ENCODE measurements around the gene HLA-DPB1. TPM values are rescaled to one million over a fixed set of nuclear protein-coding genes. Genes with fewer than 3 reads are reported as not detected.

The HLA-DPB1 gene
- total and polyA plus RNA-seq, 2 of the 4 experiments (the other 2 are of a cell fraction) = 7.7 to 10.7 TPM

- no peak overlapping the region for H3K27ac ChIP-seq (ENCODE audit: insufficient read depth, low read length)
- no peak overlapping the region for H3K14ac ChIP-seq (replicated peaks; ENCODE audit: low read depth, low read length)
- no peak overlapping the region for H4K5ac ChIP-seq (ENCODE audit: low read depth, low read length)
- TF ChIP-seq SMC3 (IDR thresholded peaks at IDR 0.05; ENCODE audit: low read depth, low read length) = peak; percentile 46; the same call in 1 of the 2 replicates
- TF ChIP-seq CTCF (conservative IDR thresholded peaks at IDR 0.05; ENCODE audit: low read depth, low read length) = peak; percentile 65
- no peak for TF ChIP-seq POLR2A (IDR thresholded peaks at IDR 0.05; ENCODE audit: low read depth, low read length)
- peak; percentile 56 for TF ChIP-seq RAD21 (IDR thresholded peaks at IDR 0.05; ENCODE audit: low read length)
- no peak for TF ChIP-seq CEBPB (IDR thresholded peaks at IDR 0.05; ENCODE audit: low read depth, low read length)
- ChIA-PET CTCF (interaction anchor here (1.6 kb wide), 2 partner anchors 17 to 36 kb away, joined by 3 to 4 read pairs; no protein-coding TSS in a partner anchor), POLR2A (ENCODE audit: unreplicated experiment) (interaction anchor here (0.6 kb wide), 1 partner anchor 90 kb away, joined by 3 read pairs; no protein-coding TSS in a partner anchor)
- H3K36me3 ChIP-seq (ENCODE audit: control insufficient read depth, insufficient read depth, low read length) = no peaks in the 10 kb centered on the region
- no peak overlapping the region for H3K4me2 ChIP-seq (ENCODE audit: low read depth, low read length)
- no peak overlapping the region for H2BK15ac ChIP-seq (ENCODE audit: low read depth, low read length)
- peak; percentile 49 for DNase-seq
- no peak overlapping the region for H4K8ac ChIP-seq (ENCODE audit: low read depth in 2 of 2, low read length in 2 of 2)
- no peaks in the 10 kb centered on the region for H3K9me1 ChIP-seq (ENCODE audit: insufficient read depth, low read length)
- WGBS, 2 experiments (ENCODE audit: extremely low coverage in 2 of 2, insufficient read length in 1 of 2) = no CpG with 5 or more reads among the region's 3 CpGs
- no peak overlapping the region for H2BK5ac ChIP-seq (ENCODE audit: low read depth, low read length, poor library complexity, severe bottlenecking)
- BruUV-seq (replicated peaks) = no TSS peak
- intact Hi-C loops (cut with micrococcal nuclease) = loop anchor here (1.0 kb wide), 3 partner anchors 30 to 130 kb away; no protein-coding TSS in a partner anchor
- peaks cover 52% of the 10 kb centered on the region for H3K27me3 ChIP-seq (ENCODE audit: control insufficient read depth, insufficient read depth, low read length)
- no peak overlapping the region for H3K4me3 ChIP-seq (ENCODE audit: insufficient read depth, low read depth, low read length)
- in situ Hi-C loops (cut with MboI; ENCODE audit: low sequenced_read_pairs) = no loop called here
- dilution Hi-C loops (cut with HindIII; ENCODE audit: low sequenced_read_pairs, unreplicated experiment) = no loop called here
- no peak overlapping the region for H3K56ac ChIP-seq (ENCODE audit: extremely low read depth, insufficient read depth, low read length)
- no peak overlapping the region for H4K91ac ChIP-seq (ENCODE audit: insufficient read depth, low read depth, low read length)
- H2BK20ac ChIP-seq (ENCODE audit: low read depth, low read length) = no peak overlapping the region
- no peak overlapping the region for H3K4ac ChIP-seq (ENCODE audit: low read depth, low read length)
- no peaks in the 10 kb centered on the region for H3K79me1 ChIP-seq (ENCODE audit: low read depth in 1 of 2, low read length in 2 of 2)
- peak; percentile 72 for ATAC-seq (ENCODE audit: low read depth)
- H2AK5ac ChIP-seq (ENCODE audit: low read depth, low read length) = no peak overlapping the region
- H2AK9ac ChIP-seq (replicated peaks; ENCODE audit: low read depth, low read length, poor library complexity) = no peak overlapping the region
- no peak overlapping the region for H2AFZ ChIP-seq (replicated peaks; ENCODE audit: low read length, poor library complexity)
- no peak overlapping the region for H2BK120ac ChIP-seq (ENCODE audit: low read depth, low read length)
- H3K9me3 ChIP-seq (ENCODE audit: control insufficient read depth, insufficient read depth, low read length) = 0 out of 2 replicates have a peak, but pooled peaks cover 3% of the 10 kb centered on the region
- H3K9ac ChIP-seq (ENCODE audit: low read depth, low read length) = no peak overlapping the region
- H3K4me1 ChIP-seq (ENCODE audit: control insufficient read depth, insufficient read depth, low read length) = no peaks in the 10 kb centered on the region; the same call in 1 of the 2 replicates
- no peak overlapping the region for H3K23ac ChIP-seq (ENCODE audit: low read depth, low read length)
- H4K20me1 ChIP-seq (ENCODE audit: insufficient read depth, low read length) = no peaks in the 10 kb centered on the region
- H3K18ac ChIP-seq (ENCODE audit: low read depth, low read length) = no peak overlapping the region
Observed at GRCh38 chr6:33118525-33119123, 42.8 kb downstream of the HLA-DPB1 start.

All from IMR-90 (cell line).